Glutamatergic neuron (in vitro differentiated cells): ENCODE results near the gene GAS2. TPM values are rescaled to one million over a fixed set of nuclear protein-coding genes. Genes with fewer than 3 reads are reported as not detected.

ENCODE experiments used
- DNase-seq: peaks from one replicate; pipeline ENCODE4 v3.0.0; 2022
- H3K27ac Mint-ChIP-seq: one replicate; pipeline ENCODE4 v1.8.0; 2020; ENCODE audit warnings: mild to moderate bottlenecking, mixed read lengths, inconsistent platforms; ENCODE audit not compliant: unreplicated experiment
- H3K27me3 Mint-ChIP-seq: one replicate; pipeline ENCODE4 v1.8.0; 2020; ENCODE audit warnings: mild to moderate bottlenecking, moderate library complexity, mixed read lengths, inconsistent platforms; ENCODE audit not compliant: unreplicated experiment
- H3K36me3 Mint-ChIP-seq: one replicate; pipeline ENCODE4 v1.8.0; 2020; ENCODE audit warnings: mild to moderate bottlenecking, mixed read lengths, inconsistent platforms; ENCODE audit not compliant: unreplicated experiment
- H3K4me1 Mint-ChIP-seq: one replicate; pipeline ENCODE4 v1.8.0; 2020; ENCODE audit warnings: mild to moderate bottlenecking, low read depth, mixed read lengths, inconsistent platforms; ENCODE audit not compliant: unreplicated experiment
- H3K4me3 Mint-ChIP-seq: one replicate; pipeline ENCODE4 v1.8.0; 2020; ENCODE audit warnings: mild to moderate bottlenecking, mixed read lengths, inconsistent platforms; ENCODE audit not compliant: unreplicated experiment
- H3K9me3 Mint-ChIP-seq: one replicate; pipeline ENCODE4 v1.8.0; 2020; ENCODE audit warnings: mild to moderate bottlenecking, moderate library complexity, mixed read lengths, inconsistent platforms; ENCODE audit not compliant: unreplicated experiment
- CTCF ChIP-seq: fragments of 200-600 bp; sonication (generic); IDR thresholded peaks from one replicate; pipeline ENCODE4 v1.5.0; 2021; ENCODE audit not compliant: partially characterized antibody, unreplicated experiment
- total RNA-seq: library from RNA; stranded (reverse); fragmentation: NEBNext Ultra II Directional; extraction: Animal tissue kit (Norgen Biotek cat#: 25700); gene quantifications from one replicate; pipeline ENCODE4 v1.2.1, GENCODE V29; 2021; ENCODE audit not compliant: unreplicated experiment

GAS2 gene
- total RNA-seq, 1 donor from 2014 or later, result 11.7 TPM

- Mint-ChIP-seq H3K27me3 (peaks cover 11% of the 10 kb centered on the region), H3K36me3 (no peaks in the 10 kb centered on the region), H3K4me3 (no peak overlapping the region), H3K27ac (no peak overlapping the region), H3K4me1 (peaks cover 51% of the 10 kb centered on the region), H3K9me3 (peaks cover 11% of the 10 kb centered on the region)
- DNase-seq, result no peak
- no peak for TF ChIP-seq CTCF
Observed at GRCh38 chr11:22802861-22803260, 136.4 kb downstream of the GAS2 start.

GRCh38 chr11:22807391-22807790, 141.0 kb downstream of the GAS2 start:
- peak overlapping the region; percentile 39 for H3K4me3 Mint-ChIP-seq
- DNase-seq, result no peak
- peaks cover 2% of the 10 kb centered on the region for H3K9me3 Mint-ChIP-seq
- H3K4me1 Mint-ChIP-seq, result peaks cover 23% of the 10 kb centered on the region
- peak overlapping the region; percentile 63 for H3K27ac Mint-ChIP-seq
- TF ChIP-seq CTCF, result no peak
- no peaks in the 10 kb centered on the region for H3K27me3 Mint-ChIP-seq
- H3K36me3 Mint-ChIP-seq, result peaks cover 11% of the 10 kb centered on the region

DNA sequence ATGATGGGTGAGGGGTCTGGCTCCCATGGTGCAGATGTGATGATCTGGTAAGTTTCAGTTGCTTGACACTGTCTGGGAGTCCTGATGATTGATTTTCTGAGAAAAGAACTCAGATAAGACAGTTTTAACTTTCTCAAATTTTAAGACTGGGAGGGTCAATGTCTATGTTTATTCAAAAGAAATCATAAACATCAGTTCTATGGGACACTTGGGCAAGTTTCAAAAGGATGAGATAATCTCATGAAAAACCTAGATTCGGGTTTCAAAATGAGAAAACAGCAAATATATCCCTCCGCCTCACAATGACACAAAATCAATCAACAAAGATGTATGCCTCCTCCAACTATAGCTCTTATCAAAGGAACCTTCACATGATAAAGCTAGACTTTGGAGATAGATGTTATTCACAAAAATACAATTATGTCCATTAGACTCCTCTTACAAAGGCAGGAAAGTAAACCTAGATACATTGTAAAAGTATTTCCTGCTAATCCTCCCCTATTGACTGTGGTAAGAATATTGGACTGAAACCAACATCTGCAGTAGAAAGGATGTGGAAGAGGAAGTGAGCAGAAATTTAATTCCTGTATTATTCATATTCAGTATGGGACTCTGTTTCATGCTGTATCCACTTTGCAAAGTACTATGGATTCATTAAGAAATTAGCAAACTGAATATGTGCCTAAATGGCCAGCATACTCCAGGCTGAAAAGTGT, 141.6 kb downstream of the GAS2 start:
- no peak for TF ChIP-seq CTCF
- Mint-ChIP-seq H3K27me3 (no peaks in the 10 kb centered on the region), H3K9me3 (peaks cover 2% of the 10 kb centered on the region), H3K4me1 (peaks cover 22% of the 10 kb centered on the region), H3K4me3 (no peak overlapping the region), H3K27ac (peak overlapping the region; percentile 63), H3K36me3 (peaks cover 11% of the 10 kb centered on the region)
- DNase-seq, result no peak

GRCh38 chr11:22808571-22809197, 142.3 kb downstream of the GAS2 start:
- H3K27me3 Mint-ChIP-seq, result no peaks in the 10 kb centered on the region
- no peak for TF ChIP-seq CTCF
- H3K9me3 Mint-ChIP-seq, result peaks cover 2% of the 10 kb centered on the region
- no peak overlapping the region for H3K4me3 Mint-ChIP-seq
- H3K4me1 Mint-ChIP-seq, result peaks cover 22% of the 10 kb centered on the region
- peak overlapping the region; percentile 24 for H3K27ac Mint-ChIP-seq
- H3K36me3 Mint-ChIP-seq, result peaks cover 11% of the 10 kb centered on the region
- no peak for DNase-seq

- no peak for DNase-seq
- no peaks in the 10 kb centered on the region for H3K27me3 Mint-ChIP-seq
- H3K27ac Mint-ChIP-seq, result no peak overlapping the region
- H3K4me3 Mint-ChIP-seq, result no peak overlapping the region
- peaks cover 22% of the 10 kb centered on the region for H3K4me1 Mint-ChIP-seq
- no peak for TF ChIP-seq CTCF
- H3K9me3 Mint-ChIP-seq, result peaks cover 2% of the 10 kb centered on the region
- peaks cover 11% of the 10 kb centered on the region for H3K36me3 Mint-ChIP-seq
Observed at GRCh38 chr11:22809893-22810292, 143.5 kb downstream of the GAS2 start.
